ENCODE data around the gene SLC35A5. TPM values are rescaled to one million over a fixed set of nuclear protein-coding genes. Genes with fewer than 3 reads are reported as not detected.
"Not testable (repeated sequence)": the region's sequence is repeated elsewhere in the genome, so short reads cannot be mapped to it uniquely, and the experiment has no call there.

Gene SLC35A5, protein sequence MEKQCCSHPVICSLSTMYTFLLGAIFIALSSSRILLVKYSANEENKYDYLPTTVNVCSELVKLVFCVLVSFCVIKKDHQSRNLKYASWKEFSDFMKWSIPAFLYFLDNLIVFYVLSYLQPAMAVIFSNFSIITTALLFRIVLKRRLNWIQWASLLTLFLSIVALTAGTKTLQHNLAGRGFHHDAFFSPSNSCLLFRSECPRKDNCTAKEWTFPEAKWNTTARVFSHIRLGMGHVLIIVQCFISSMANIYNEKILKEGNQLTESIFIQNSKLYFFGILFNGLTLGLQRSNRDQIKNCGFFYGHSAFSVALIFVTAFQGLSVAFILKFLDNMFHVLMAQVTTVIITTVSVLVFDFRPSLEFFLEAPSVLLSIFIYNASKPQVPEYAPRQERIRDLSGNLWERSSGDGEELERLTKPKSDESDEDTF
- total RNA-seq = 37.4 TPM
- long read RNA-seq, full-length matches to known transcripts = 41 of 57 reads
- long read RNA-seq, partial matches to known transcripts = 2 of 57 reads
- long read RNA-seq, other reads (novel, unspliced or antisense) = 14 of 57 reads

DNA sequence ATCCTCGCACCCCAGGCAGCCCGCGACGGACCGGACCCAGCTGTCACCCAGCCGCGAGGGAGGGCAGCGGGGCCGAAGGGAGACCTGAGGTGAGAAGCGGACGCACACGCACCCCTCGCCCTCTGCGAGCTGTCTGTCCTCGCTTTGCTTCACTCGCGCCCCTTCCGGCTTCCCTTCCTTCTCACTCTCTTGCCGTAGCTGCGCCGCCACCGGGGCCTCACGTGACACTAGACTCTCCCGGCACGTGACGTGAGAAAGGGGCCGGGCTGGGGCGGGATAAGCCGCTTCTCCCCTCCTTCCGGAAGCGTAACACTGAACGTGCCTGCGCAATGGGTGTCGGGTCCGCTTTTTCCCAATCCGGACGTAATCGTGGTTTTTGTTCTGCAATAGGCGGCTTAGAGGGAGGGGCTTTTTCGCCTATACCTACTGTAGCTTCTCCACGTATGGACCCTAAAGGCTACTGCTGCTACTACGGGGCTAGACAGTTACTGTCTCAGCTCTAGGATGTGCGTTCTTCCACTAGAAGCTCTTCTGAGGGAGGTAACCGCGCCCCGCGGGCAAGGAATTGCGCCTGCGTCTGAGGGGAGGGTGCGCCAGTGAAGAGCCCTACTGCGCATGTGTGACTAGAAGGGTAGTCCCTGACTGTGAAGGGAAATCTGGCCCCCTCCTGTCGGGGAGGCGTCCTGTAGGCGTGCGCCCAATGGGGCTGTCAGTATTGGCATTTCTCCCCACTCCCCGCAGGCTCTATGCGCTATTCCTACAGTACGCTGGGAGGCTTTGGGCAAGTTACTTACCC is at the start of gene SLC35A5, which contains the start of gene ATG3:
SLC35A5 (plus strand) TSS at position 312 of the 796 bp plus-strand sequence. CDS start 1,359 bp downstream, outside the sequence.
ATG3 (minus strand) TSS at position 229 of the 796 bp plus-strand sequence. CDS start 434 bp downstream, outside the sequence.
- TF ChIP-seq, protein P1, sequence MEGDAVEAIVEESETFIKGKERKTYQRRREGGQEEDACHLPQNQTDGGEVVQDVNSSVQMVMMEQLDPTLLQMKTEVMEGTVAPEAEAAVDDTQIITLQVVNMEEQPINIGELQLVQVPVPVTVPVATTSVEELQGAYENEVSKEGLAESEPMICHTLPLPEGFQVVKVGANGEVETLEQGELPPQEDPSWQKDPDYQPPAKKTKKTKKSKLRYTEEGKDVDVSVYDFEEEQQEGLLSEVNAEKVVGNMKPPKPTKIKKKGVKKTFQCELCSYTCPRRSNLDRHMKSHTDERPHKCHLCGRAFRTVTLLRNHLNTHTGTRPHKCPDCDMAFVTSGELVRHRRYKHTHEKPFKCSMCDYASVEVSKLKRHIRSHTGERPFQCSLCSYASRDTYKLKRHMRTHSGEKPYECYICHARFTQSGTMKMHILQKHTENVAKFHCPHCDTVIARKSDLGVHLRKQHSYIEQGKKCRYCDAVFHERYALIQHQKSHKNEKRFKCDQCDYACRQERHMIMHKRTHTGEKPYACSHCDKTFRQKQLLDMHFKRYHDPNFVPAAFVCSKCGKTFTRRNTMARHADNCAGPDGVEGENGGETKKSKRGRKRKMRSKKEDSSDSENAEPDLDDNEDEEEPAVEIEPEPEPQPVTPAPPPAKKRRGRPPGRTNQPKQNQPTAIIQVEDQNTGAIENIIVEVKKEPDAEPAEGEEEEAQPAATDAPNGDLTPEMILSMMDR (IDR thresholded peaks at IDR 0.05) = peak; percentile 4
- peaks cover 44% of the 10 kb centered on the region for H3K4me1 ChIP-seq
- H3K36me3 ChIP-seq = peaks cover 25% of the 10 kb centered on the region
- H3K4me3 ChIP-seq = peak within 1 kb of the TSS; percentile 80
- DNase-seq (peak; percentile 99), ATAC-seq (peak; percentile 97 to 98)
- H3K9me3 ChIP-seq = no peaks in the 10 kb centered on the region
- H3K27me3 ChIP-seq (ENCODE audit: low read depth) = no peaks in the 10 kb centered on the region
- peak within 1 kb of the TSS; percentile 94 for H3K27ac ChIP-seq
- intact Hi-C loops (cut with DNase I) = no loop called here

DNA sequence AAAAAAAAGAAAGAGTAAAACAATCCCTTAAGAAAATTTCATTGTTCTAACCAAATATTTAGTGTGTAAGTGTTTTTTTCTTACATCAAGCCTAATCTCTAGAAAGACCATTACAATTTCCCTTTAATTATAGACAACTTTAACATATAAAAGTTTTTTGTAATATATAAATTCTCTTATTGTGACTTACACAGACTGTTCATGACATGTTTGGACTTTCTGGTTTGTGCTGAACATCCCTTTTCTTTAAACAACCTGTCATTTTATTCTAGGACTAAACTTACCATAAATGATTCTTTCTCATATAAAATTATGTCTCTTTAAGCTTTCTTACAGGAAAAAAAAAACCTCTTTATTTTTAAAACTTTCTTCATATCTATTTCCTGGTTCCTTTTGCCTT is 49.5 kb upstream of the SLC35A5 start:
- Histone ChIP-seq H3K9me3 (no peaks in the 10 kb centered on the region), H3K4me3 (no peak overlapping the region), H3K27me3 (ENCODE audit: low read depth) (no peaks in the 10 kb centered on the region), H3K36me3 (no peaks in the 10 kb centered on the region), H3K4me1 (no peaks in the 10 kb centered on the region), H3K27ac (no peak overlapping the region)
- intact Hi-C loops (cut with DNase I) = no loop called here
- DNase-seq = no peak
- TF ChIP-seq, protein P1 (IDR thresholded peaks at IDR 0.05) = no peak
- ATAC-seq = no peak

DNA sequence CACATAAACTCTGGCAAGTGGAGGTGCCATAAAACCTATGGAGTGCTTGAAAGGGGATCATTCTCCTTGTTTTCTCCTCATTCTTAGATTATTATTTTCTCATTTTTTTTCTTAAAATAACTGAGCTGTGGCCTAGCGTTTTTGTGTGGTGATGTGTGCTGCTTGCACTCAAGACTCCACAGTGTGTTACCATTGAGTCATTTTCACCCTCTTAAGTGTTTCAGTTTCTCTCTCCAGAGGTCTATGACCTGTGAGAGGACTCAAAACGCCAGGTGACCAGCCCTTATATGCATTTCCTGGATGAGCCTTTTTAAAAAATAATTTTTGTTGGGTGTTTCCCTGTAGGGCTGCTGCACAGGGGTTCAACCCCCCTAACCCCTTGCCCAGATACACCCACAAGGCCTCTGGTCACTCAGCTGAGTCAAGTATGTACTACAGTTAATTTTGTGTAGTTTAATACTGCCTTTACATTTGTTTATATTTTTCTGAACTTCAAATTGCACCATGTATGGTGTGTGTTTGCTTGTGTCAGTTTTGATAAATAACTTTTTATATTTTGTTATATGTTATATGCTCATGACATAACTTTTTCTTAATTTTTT is 47.2 kb upstream of the SLC35A5 start:
- peak in 1 of 2 donors; percentile 72 for ATAC-seq
- Histone ChIP-seq H3K27me3 (ENCODE audit: low read depth) (no peaks in the 10 kb centered on the region), H3K36me3 (no peaks in the 10 kb centered on the region), H3K9me3 (no peaks in the 10 kb centered on the region), H3K4me3 (no peak overlapping the region), H3K4me1 (peaks cover 4% of the 10 kb centered on the region), H3K27ac (no peak overlapping the region)
- intact Hi-C loops (cut with DNase I) = no loop called here
- no peak for DNase-seq
- TF ChIP-seq, protein P1 (IDR thresholded peaks at IDR 0.05) = no peak

DNA sequence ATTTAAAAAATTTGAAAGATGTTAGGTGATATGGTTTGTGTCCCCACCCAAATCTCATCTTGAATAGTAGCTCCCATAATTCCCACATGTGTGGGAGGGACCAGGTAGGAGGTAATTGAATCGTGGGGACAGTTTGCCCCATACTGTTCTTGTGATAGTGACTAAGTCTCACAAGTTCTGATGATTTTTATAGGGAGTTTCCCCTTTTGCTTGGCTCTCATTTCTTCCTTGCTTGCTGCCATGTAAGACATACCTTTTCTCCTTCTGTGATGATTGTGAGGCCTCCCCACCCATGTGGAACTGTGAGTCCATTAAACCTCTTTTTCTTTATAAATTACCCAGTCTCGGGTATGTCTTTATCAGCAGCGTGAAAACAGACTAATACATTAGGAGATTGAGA is 42.9 kb upstream of the SLC35A5 start:
- H3K9me3 ChIP-seq; H3K27ac ChIP-seq; H3K36me3 ChIP-seq; H3K4me1 ChIP-seq; H3K27me3 ChIP-seq (ENCODE audit: low read depth); intact Hi-C loops (cut with DNase I); DNase-seq; H3K4me3 ChIP-seq; ATAC-seq: not testable (repeated sequence)

DNA sequence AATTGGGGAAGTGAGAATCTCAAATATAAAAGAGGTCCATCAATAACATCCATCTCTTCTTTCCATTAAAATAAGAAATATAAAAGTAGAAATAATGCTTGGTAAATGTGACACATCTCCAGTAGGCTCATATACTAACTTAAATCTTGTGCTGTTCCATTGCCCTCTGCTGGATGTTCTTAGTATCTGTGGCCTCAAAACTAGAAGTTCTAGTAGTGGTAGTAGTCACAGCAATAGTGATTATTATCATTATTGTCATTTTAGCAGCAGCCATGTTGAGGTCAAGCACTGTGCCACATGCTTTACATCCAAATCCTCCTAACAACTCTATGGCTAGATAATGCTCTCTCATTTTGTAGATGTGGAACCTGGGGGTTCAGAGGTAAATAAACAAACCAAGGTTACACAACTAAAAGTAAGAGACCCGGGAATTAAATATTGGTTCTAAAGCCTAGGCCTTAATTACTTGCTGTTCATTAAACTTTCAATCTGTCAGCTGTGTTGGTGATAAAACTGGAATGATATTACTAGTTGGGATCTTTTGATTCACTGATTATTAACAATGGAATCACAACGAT is 42.3 kb upstream of the SLC35A5 start:
- TF ChIP-seq, protein P1 (IDR thresholded peaks at IDR 0.05) = peak; percentile 79
- intact Hi-C loops (cut with DNase I) = no loop called here
- DNase-seq (no peak), ATAC-seq (peak; percentile 74 to 89)
- H3K9me3 ChIP-seq = no peaks in the 10 kb centered on the region
- H3K4me3 ChIP-seq = no peak overlapping the region
- H3K27me3 ChIP-seq (ENCODE audit: low read depth) = no peaks in the 10 kb centered on the region
- H3K4me1 ChIP-seq = peaks cover 4% of the 10 kb centered on the region
- H3K36me3 ChIP-seq = peaks cover 6% of the 10 kb centered on the region
- H3K27ac ChIP-seq = no peak overlapping the region

DNA sequence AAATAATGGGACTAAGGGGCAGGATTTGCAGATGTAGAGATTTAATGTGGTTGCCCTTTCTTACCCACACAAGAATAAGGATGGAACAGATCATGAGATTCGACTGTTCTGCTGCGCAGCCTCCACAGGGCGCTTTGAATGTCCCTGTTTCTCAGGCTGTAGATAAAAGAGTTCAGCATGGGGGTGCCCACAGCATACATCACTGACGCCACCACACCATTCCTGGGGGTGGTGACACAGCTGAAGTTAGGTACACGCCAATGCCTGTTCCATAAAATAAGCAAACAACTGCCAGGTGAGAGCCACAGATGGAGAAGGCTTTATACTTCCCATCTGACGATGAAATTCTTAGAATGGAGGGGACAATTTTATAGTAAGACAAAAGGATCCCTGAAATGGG is 37.7 kb upstream of the SLC35A5 start:
- H3K27ac ChIP-seq; H3K9me3 ChIP-seq; H3K27me3 ChIP-seq (ENCODE audit: low read depth); H3K4me1 ChIP-seq; H3K4me3 ChIP-seq; DNase-seq; ATAC-seq; intact Hi-C loops (cut with DNase I): not testable (repeated sequence)
- H3K36me3 ChIP-seq = peaks cover 36% of the 10 kb centered on the region
